ENCODE data around the gene USP3.

Gene USP3

DNA sequence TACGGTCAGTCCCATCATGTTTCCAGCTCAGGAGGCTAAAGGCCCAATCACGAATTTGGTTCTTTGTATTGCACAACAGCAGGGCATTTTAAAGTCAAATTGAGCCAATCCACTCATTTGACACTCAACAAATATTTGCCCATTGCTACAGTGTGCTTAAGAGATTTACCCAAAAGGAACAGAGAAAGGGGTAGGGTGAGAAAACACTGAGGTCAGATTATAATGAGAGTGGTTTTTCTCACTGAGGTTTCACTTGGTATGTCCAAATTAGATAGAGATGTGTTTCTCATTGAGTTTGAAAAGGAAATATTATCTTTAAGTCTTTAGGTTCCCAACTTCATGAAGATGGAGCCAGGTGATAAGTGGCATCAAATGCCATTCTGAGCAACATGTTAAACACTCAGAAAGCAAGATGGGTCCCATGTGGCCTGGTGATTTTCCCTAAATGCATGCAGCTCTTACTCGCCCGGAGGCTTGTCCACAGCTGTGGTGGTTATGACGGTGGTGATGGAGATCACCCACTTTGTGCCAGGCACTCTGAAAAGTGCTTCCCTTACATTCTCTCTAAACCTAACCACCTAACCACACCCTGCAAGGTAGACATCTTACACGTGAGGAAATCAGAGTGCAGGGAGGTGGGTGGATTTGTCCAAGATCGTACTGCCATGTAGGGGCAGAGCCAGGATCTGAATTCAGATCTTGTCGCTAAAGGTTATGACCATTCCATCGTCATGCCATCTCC lies 31.2 kb upstream of the USP3 start:
- Mint-ChIP-seq H3K4me3 (peak overlapping the region; percentile 25), H3K4me1 (ENCODE audit: low read depth) (peaks cover 58% of the 10 kb centered on the region), H3K27me3 (no peaks in the 10 kb centered on the region), H3K9me3 (ENCODE audit: low read depth) (no peaks in the 10 kb centered on the region), H3K27ac (peak overlapping the region; percentile 12), H3K36me3 (no peaks in the 10 kb centered on the region)

DNA sequence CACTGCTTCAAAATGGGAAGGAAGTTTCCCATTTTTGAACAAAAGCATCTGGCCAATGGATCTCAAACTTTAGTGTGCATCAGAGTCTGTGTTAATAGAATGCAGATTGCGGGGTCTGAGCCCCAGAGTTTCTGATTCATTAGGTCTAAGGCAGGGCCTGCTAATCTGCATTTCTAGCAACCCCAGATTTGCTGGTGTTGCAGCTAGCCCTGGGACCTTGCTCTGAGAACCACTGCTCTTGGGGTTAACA lies 30.7 kb upstream of the USP3 start:
- no peaks in the 10 kb centered on the region for H3K36me3 Mint-ChIP-seq
- H3K27me3 Mint-ChIP-seq: no peaks in the 10 kb centered on the region
- H3K4me3 Mint-ChIP-seq: peak overlapping the region; percentile 25
- no peak overlapping the region for H3K27ac Mint-ChIP-seq
- no peaks in the 10 kb centered on the region for H3K9me3 Mint-ChIP-seq (ENCODE audit: low read depth)
- peaks cover 60% of the 10 kb centered on the region for H3K4me1 Mint-ChIP-seq (ENCODE audit: low read depth)

DNA sequence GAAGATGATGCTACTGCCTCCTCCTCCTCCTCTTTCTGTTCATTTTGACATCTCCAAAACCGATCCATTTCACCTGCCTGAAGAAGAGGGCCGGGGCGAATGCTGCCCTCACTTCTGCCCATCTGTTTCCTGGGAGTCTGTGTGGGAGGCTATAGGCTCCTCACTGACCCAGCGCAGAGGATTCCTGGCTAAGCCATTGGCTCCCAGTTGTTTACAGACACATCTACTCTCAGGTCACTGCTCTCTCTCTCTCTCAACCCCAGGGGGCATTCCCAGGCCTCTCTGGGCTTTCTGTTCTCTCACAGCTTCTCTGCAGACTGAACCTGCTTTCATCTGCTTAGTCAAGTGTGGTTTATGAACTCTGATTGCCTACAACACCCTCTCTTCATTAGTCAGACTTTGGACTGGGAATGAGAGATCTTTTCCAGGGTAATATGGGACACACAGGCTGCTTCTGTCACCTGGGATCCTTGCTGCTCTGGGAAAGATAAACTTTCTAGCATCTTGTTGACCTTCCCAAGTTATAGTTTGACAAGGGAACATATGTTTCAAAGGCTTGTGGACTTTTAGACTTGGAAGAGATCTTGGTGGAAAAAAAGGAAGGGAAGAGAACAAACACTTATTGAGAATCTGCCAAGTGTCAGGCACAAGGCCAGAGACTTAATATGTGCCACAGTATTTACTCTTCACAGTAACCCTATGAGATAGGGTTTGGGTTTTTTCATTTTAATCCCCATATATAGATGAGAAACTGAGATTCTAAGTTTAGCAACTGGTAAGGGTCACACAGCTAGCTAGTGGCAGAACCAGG lies 30.2 kb upstream of the USP3 start:
- no peaks in the 10 kb centered on the region for H3K36me3 Mint-ChIP-seq
- peaks cover 61% of the 10 kb centered on the region for H3K4me1 Mint-ChIP-seq (ENCODE audit: low read depth)
- H3K27ac Mint-ChIP-seq: peak overlapping the region; percentile 93
- no peaks in the 10 kb centered on the region for H3K27me3 Mint-ChIP-seq
- H3K4me3 Mint-ChIP-seq: peak overlapping the region; percentile 58
- no peaks in the 10 kb centered on the region for H3K9me3 Mint-ChIP-seq (ENCODE audit: low read depth)

DNA sequence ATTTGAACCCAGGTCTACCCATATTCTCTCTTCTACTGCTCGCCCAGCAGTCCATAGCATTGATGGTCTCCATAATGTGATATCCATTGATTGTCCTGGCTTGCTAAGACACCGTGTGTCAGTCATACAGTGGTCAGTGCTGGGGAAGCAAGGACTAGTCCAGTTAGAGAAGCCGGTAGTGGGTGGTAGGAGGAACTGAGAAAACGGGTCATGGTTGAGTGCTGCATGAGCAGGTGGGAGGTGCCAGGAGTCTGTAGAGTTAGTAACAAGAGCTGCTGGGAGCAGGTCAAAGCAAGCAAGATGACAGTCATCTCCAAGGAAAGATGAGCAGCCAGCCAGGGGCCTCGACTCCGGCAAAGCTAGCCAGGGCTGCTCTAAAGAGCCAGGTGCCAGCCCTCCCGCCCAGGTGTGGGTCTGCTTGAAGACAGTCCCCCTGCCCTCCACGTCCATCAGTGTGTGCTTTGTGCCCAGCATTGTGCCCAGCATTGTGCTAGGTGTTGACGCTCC lies 29.5 kb upstream of the USP3 start:
- Mint-ChIP-seq H3K9me3 (ENCODE audit: low read depth) (no peaks in the 10 kb centered on the region), H3K27ac (peak overlapping the region; percentile 93), H3K27me3 (no peaks in the 10 kb centered on the region), H3K36me3 (no peaks in the 10 kb centered on the region), H3K4me1 (ENCODE audit: low read depth) (peaks cover 64% of the 10 kb centered on the region), H3K4me3 (no peak overlapping the region)

DNA sequence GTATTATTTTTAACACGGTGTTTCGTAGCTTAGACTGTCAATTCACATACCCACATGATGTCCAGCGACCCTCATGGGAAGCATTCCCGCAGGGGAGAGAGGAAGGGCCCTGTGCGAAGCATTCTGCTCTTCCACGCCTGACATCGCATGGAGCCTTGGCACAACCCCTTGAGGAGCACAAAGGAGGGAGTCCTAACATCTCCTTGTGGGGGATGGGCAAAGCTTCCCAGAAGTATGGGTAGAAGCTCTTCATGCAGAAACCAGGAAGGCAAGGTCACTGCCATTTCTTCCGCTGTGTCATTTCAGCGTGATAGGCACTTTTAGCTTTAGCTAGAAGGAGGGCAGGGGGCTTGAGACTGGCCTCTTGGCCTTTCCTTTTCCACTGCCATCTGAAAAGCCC lies 28.7 kb upstream of the USP3 start:
- Mint-ChIP-seq H3K4me3 (no peak overlapping the region), H3K9me3 (ENCODE audit: low read depth) (no peaks in the 10 kb centered on the region), H3K27ac (peak overlapping the region; percentile 34), H3K4me1 (ENCODE audit: low read depth) (peaks cover 69% of the 10 kb centered on the region), H3K27me3 (no peaks in the 10 kb centered on the region), H3K36me3 (no peaks in the 10 kb centered on the region)

DNA sequence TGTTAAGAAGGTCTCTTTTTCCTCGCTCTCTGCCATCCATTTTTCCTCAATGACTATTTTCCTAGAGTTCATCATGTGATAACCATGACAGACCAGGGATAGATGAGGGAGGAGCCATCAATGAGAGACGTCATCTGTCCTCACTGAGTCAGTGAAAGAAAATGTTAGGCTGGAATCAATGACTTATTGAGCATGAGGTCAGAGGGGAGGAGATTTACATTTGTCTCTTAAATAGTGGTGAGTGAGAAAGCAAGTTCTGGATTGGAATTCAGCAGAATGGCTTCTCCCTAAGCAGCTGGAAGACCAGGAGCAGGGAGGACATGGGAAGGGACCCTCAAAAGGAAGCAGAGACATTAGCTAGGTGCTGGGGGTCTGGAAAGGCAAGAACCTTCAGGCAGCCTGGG lies 28.2 kb upstream of the USP3 start:
- Mint-ChIP-seq H3K27me3 (no peaks in the 10 kb centered on the region), H3K27ac (peak overlapping the region; percentile 34), H3K36me3 (no peaks in the 10 kb centered on the region), H3K4me3 (no peak overlapping the region), H3K9me3 (ENCODE audit: low read depth) (no peaks in the 10 kb centered on the region), H3K4me1 (ENCODE audit: low read depth) (peaks cover 74% of the 10 kb centered on the region)

DNA sequence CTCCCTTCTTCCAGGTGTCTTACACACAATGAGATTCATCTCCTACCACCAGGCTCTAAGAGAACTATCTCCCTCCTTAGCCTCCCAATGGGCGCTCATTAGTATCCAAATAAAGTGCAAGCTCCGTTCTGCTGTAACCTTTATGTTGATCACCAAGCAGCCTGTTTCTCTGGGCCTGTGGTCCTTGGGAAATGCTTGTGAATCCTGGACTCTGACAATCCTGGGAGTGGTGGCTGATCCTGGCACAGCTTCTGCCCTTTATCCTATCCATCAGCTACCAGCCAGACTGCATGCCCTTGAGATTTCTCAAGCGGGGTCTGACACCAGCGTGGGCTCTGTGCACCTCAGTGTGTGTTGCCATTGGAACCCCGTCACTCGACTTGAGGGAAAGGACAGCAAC lies 26.1 kb upstream of the USP3 start:
- Mint-ChIP-seq H3K4me3 (peak overlapping the region; percentile 42), H3K27me3 (no peaks in the 10 kb centered on the region), H3K36me3 (no peaks in the 10 kb centered on the region), H3K4me1 (ENCODE audit: low read depth) (peaks cover 79% of the 10 kb centered on the region), H3K27ac (peak overlapping the region; percentile 84), H3K9me3 (ENCODE audit: low read depth) (no peaks in the 10 kb centered on the region)

DNA sequence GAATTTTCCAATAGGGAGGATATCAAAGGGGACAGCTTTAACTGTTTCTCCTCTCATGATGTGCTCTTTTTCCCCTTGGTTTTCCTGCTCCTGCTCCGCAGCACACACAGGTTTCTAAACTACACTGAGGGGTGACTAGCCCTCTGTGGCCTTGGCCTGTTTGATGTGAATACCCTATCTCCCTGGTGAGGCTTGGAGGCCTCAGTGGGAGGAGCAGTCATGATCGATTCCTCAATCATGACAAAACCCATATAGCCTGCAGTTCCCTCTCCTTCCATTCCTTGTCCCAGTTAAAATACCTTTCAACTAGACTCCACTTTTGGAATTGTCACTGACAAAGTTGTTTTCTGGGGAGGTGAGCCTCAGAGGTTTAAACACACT lies 24.0 kb upstream of the USP3 start:
- no peaks in the 10 kb centered on the region for H3K36me3 Mint-ChIP-seq
- peaks cover 83% of the 10 kb centered on the region for H3K4me1 Mint-ChIP-seq (ENCODE audit: low read depth)
- no peaks in the 10 kb centered on the region for H3K9me3 Mint-ChIP-seq (ENCODE audit: low read depth)
- H3K4me3 Mint-ChIP-seq: peak overlapping the region; percentile 49
- H3K27ac Mint-ChIP-seq: peak overlapping the region; percentile 97
- H3K27me3 Mint-ChIP-seq: no peaks in the 10 kb centered on the region

DNA sequence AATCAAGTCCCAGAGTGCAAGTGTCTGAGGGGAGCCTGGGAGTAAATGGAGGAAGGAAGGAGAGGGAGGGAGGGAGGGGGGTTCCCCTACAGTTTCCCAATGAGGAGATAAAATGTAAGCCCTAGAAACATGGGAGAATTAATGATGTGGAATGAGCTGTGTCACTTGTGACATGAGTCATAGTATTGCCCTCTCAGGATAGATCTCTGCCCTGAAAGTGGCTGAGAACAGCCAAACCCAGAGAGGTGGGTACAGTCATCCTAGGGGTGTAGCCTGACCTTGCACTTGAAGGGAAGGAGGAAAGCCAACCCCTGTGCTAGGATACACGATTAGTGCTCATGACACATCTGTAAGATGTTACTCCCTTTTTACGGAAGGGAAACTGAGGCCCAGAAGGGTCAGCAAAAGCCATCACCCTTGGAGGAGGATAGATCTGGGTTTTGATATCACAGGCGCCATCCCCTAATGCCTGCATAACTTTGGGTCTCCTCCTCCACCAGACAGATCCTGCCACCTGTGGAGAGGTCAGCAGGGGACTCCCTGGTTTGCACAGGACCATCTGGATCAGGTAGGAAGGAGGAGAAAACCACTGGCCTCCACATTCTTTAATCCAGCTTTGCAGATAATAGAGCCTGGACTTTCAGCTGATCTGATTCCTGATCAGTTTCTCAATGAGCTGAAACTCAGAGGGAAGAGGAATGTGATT lies 23.1 kb upstream of the USP3 start:
- Mint-ChIP-seq H3K4me1 (ENCODE audit: low read depth) (peaks cover 84% of the 10 kb centered on the region), H3K27ac (peak overlapping the region; percentile 97), H3K27me3 (no peaks in the 10 kb centered on the region), H3K9me3 (ENCODE audit: low read depth) (no peaks in the 10 kb centered on the region), H3K4me3 (peak overlapping the region; percentile 49), H3K36me3 (no peaks in the 10 kb centered on the region)

DNA sequence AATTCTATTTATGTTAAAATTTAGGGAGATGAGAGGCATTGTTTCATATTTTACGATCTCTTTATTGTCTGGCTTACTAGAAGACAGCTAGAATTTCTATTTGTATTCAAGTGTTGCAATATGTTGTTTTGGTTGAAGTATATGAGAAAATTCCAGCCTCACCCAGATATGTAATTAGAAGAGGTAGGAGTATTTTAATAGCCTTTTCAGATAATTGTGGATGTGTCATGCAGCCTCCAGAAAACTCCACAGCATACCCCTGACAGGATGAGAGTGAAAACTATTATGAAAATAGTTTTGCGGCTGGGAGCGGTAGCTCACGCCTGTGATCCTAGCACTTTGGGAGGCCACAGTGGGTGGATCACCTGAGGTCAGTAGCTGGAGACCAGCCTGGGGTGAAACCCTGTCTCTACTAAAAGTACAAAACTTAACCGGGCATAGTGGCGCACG lies 21.5 kb upstream of the USP3 start:
- Mint-ChIP-seq H3K27me3 (no peaks in the 10 kb centered on the region), H3K36me3 (no peaks in the 10 kb centered on the region), H3K4me3 (peak overlapping the region; percentile 23), H3K9me3 (ENCODE audit: low read depth) (no peaks in the 10 kb centered on the region), H3K4me1 (ENCODE audit: low read depth) (peaks cover 85% of the 10 kb centered on the region), H3K27ac (peak overlapping the region; percentile 75)

DNA sequence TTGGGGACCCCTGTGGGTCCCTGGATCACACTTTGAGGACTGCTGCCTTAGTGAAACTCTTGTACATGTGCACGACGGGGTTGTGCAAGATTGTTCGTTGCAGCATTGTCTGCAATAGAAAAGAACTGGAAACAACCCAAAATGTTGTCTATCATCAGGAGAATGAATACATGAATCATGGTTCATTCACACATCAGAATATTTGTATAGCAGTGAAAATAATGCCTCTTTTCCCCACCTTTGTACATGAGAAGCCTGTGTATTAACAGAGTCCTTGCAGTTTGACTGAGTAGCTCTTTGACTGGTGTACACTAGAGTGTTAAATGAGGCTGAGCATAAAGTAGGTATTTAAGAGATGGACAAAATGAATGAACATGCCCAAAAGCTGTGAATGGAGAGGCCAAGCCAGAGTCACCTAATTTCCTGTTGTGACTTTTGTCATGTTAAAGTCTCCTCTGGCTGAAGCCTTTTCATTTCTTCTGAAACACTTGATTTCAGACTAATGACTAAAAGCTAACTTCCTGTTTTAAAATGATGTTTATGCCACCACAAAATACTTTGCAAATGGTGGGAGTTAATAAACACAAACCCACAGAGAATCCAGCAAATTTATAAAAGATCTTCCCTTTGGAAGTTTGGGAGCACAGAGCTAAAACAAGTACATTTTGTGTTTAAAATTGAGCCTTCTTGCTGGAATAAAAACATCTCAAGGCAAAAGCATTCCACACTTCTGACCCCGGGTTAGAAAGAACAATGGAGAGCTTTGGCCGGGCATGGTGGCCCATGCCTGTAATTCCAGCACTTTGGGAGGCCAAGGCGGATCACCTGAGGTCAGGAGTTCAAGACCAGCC lies 20.6 kb upstream of the USP3 start:
- Mint-ChIP-seq H3K4me1 (ENCODE audit: low read depth) (peaks cover 83% of the 10 kb centered on the region), H3K27me3 (no peaks in the 10 kb centered on the region), H3K36me3 (no peaks in the 10 kb centered on the region), H3K27ac (peak overlapping the region; percentile 92), H3K9me3 (ENCODE audit: low read depth) (no peaks in the 10 kb centered on the region), H3K4me3 (peak overlapping the region; percentile 56)

DNA sequence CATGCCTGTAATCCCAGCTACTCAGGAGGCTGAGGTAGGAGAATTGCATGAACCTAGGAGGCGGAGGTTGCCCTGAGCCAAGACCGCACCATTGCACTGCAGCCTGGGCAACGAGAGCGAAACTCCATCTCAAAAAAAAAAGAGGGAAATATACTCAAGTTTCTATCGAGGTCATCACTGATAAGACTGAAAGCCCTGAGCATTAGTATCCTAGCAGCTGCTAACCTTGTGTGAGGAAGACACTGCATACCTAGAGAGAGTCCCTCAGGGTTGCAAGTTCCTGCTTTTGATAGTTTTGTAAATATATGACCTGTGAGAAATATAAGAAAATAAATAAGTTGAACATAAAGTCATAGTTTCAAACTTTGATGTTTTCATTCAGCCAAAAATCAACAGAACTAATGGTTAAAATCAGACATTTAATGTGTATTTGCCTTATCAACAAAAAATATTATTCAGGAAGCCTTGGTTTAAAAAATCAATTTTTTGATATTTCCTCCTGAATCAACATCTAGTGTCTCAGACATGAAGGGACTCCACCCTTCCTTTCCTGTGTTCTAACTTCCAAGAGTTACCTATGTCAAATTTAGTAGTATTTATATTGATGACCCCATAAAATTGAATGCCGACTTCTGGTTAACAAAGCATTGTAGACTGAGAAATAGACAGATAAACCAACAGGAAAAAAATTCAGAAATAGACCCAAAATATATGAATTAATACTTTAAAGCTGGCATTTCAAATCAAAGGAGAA lies 19.8 kb upstream of the USP3 start:
- Mint-ChIP-seq H3K4me3 (no peak overlapping the region), H3K4me1 (ENCODE audit: low read depth) (peaks cover 75% of the 10 kb centered on the region), H3K27ac (peak overlapping the region; percentile 92), H3K27me3 (no peaks in the 10 kb centered on the region), H3K36me3 (no peaks in the 10 kb centered on the region), H3K9me3 (ENCODE audit: low read depth) (no peaks in the 10 kb centered on the region)

DNA sequence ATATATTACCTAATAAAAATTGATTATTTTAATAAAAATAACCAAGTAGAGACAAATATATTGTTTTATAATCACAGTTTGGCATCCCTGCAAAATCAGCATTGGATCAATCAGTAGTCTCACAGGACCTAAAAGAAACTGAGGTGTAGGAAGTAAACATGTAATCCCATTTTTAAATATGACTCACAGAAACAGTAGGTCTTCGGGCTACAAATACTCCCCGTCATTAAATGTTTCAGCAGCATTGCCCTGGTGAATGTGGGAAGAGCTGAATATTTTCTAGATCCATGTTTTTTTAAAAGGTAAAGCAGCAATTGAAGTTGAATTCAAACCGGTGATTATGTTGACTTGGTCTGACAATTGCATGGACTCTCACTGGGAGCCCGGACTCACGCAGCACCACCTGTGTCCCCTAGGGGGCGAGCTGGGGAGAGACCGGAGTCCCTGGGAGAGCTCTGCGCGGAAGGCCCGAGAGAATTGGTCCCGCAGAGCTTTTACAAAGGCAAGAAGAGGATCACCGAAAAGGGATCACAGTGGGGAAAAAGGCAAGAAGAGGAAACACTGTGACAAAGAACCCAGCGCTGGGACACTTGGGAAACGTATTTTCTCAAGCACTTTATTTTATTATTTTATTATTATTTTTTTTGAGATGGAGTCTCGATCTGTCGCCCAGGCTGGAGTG lies 17.2 kb upstream of the USP3 start:
- Mint-ChIP-seq H3K9me3 (ENCODE audit: low read depth) (no peaks in the 10 kb centered on the region), H3K4me1 (ENCODE audit: low read depth) (peaks cover 69% of the 10 kb centered on the region), H3K4me3 (peak overlapping the region; percentile 59), H3K27me3 (no peaks in the 10 kb centered on the region), H3K27ac (peak overlapping the region; percentile 83), H3K36me3 (no peaks in the 10 kb centered on the region)

Data from activated naive CD8-positive, alpha-beta T cell (primary cell).